GM18870 (cell line): Measurements from ENCODE around the gene ARHGAP10.

Source experiments
- ATAC-seq: cut with Tn5 transposase; IDR thresholded peaks from one replicate; pipeline ENCODE4 v1.9.1; 2021; ENCODE audit warnings: moderate library complexity; ENCODE audit not compliant: unreplicated experiment

Gene ARHGAP10

GRCh38 chr4:147824316-147824715, 92.4 kb downstream of the ARHGAP10 start:
- no peak for ATAC-seq

- no peak for ATAC-seq
Observed at GRCh38 chr4:147824884-147825283, 93.0 kb downstream of the ARHGAP10 start.

- ATAC-seq, result no peak
Observed at GRCh38 chr4:147825451-147826287, 93.8 kb downstream of the ARHGAP10 start.

- no peak for ATAC-seq
Observed at GRCh38 chr4:147826288-147826646, 94.4 kb downstream of the ARHGAP10 start.

GRCh38 chr4:147828331-147828905, 96.5 kb downstream of the ARHGAP10 start:
- no peak for ATAC-seq

GRCh38 chr4:147829401-147830101, 97.7 kb downstream of the ARHGAP10 start:
- ATAC-seq, result no peak

- ATAC-seq, result no peak
Observed at GRCh38 chr4:147830102-147830463, 98.2 kb downstream of the ARHGAP10 start.

- ATAC-seq, result no peak
Observed at GRCh38 chr4:147830987-147831386, 99.1 kb downstream of the ARHGAP10 start.

- no peak for ATAC-seq
Observed at GRCh38 chr4:147831551-147832171, 99.8 kb downstream of the ARHGAP10 start.

GRCh38 chr4:147833254-147833653, 101.4 kb downstream of the ARHGAP10 start:
- ATAC-seq, result no peak

- no peak for ATAC-seq
Observed at GRCh38 chr4:147833741-147834140, 101.9 kb downstream of the ARHGAP10 start.

- no peak for ATAC-seq
Observed at GRCh38 chr4:147834480-147834879, 102.6 kb downstream of the ARHGAP10 start.

- ATAC-seq, result no peak
Observed at GRCh38 chr4:147836807-147837206, 104.9 kb downstream of the ARHGAP10 start.

- ATAC-seq, result no peak
Observed at GRCh38 chr4:147837435-147837834, 105.5 kb downstream of the ARHGAP10 start.

GRCh38 chr4:147837854-147838253, 106.0 kb downstream of the ARHGAP10 start:
- ATAC-seq, result no peak

GRCh38 chr4:147839200-147839599, 107.3 kb downstream of the ARHGAP10 start:
- ATAC-seq, result no peak

- no peak for ATAC-seq
Observed at GRCh38 chr4:147839663-147840062, 107.8 kb downstream of the ARHGAP10 start.

GRCh38 chr4:147840838-147841738, 109.2 kb downstream of the ARHGAP10 start:
- peak; percentile 72 for ATAC-seq

- ATAC-seq, result no peak
Observed at GRCh38 chr4:147842573-147842972, 110.7 kb downstream of the ARHGAP10 start.

- no peak for ATAC-seq
Observed at GRCh38 chr4:147843162-147843561, 111.3 kb downstream of the ARHGAP10 start.

GRCh38 chr4:147844781-147845180, 112.9 kb downstream of the ARHGAP10 start:
- no peak for ATAC-seq
